Ammon's horn (tissue), 1 donor: Measurements from ENCODE around the gene SLAMF9.

Source experiments
- DNase-seq: peaks from one replicate; pipeline ENCODE4 v3.0.0-alpha.2; 2016; ENCODE audit warnings: low spot score

The SLAMF9 gene

GRCh38 chr1:159932296-159933285 lies 21.4 kb downstream of the SLAMF9 start:
- no peak for DNase-seq

DNA sequence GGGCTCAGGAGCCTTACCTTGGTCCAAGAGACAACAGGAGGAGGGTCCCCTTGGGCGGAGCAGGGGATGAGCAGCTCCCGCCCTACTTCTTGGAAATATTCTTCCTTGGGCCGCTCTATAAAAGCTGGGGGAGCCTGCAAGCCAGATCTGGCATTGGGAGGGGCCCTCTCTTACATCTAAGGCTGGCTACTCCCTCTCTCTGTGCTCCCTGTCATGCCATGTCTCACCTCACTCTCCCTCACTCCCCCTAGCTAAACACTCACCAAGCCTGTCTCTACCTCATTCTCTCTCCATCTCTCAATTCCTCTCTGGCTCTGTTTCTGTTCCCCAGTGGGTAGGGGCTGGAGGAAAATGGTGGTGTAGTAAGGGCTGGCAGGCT lies 22.3 kb downstream of the SLAMF9 start:
- DNase-seq: no peak

DNA sequence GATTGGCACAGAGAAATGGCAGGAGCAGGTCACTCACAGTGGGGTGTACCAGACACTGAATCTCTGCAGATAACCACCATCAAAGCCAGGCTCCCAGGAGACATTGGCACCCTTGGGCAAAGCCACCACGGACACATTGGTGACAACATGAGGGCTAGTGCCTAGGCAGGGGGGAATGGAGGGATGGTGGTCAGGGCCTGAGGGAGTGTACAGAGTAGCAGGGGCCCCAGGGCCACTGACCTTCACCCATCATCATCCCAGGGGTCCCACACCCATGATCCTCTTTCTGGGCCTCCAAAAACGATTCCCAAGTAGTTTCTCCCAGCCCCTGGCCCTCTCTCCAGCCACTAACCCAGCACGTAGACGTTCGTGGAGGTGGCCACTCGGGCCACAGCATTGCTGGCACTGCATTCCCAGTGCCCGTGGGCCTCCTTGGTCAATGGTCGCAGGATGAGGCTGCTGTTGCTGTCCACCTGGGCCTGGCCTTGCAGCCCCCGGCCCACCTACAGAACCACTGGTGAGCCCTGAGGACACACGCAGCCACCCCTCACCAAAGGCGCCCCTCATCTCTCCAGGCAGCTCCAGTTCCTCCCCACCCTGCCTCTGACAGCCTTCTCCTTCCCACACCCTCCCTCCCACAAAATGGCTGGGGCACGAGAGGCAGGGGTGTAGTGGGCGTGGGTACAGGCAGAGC lies 22.8 kb downstream of the SLAMF9 start:
- no peak for DNase-seq

DNA sequence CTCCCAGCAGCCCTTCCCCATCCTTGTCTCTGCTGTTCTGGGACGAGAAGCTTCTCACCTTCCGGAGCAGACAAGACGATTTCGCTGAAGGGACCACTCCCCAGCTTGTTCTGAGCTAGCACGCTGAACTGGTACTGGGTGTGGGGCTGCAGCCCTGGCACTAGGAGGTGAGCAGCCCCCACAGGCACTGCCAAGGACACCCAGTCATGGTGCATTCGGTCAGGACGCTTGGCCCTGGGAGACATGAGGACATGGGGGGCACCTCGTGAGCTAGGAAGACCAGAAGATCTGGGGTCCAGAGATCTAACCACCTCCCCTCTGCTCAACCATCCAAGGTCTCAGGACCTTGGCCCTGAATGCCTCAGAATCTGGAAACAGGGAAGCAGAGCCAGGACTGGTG lies 23.4 kb downstream of the SLAMF9 start:
- DNase-seq: no peak

GRCh38 chr1:159930216-159930615 lies 23.8 kb downstream of the SLAMF9 start:
- no peak for DNase-seq

- no peak for DNase-seq
Observed at GRCh38 chr1:159929155-159930051, 24.6 kb downstream of the SLAMF9 start.

- DNase-seq: no peak
Observed at GRCh38 chr1:159928491-159929050, 25.5 kb downstream of the SLAMF9 start.

DNA sequence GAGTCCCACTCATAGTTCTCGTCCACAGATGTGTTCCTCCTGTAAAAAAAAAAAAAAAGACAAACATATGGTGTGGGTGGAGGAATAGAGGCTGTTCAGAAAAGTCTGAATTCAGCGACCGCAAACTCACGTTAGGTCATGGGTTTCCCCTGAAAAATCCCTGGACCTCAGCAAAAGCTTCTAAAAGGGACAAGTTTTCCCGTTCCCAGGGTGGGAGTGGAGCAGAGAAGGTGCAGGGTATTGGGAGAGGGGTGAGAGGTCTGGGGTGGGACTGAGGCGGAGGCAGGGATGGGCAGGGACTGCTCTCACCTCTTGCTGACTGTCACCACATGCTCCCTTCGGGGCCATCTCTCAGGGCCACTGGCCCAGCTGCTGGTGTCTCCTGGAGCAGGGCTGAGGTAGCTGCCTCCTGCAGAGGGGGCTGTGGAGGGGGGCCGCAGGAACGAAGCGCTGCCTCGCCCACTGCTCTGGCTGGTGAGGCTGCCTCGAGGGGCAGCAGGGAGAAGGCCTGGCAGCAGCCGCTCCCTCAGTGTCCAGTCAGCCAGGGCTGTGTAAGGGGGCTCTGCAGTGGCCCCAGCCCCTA lies 26.1 kb downstream of the SLAMF9 start:
- no peak for DNase-seq

DNA sequence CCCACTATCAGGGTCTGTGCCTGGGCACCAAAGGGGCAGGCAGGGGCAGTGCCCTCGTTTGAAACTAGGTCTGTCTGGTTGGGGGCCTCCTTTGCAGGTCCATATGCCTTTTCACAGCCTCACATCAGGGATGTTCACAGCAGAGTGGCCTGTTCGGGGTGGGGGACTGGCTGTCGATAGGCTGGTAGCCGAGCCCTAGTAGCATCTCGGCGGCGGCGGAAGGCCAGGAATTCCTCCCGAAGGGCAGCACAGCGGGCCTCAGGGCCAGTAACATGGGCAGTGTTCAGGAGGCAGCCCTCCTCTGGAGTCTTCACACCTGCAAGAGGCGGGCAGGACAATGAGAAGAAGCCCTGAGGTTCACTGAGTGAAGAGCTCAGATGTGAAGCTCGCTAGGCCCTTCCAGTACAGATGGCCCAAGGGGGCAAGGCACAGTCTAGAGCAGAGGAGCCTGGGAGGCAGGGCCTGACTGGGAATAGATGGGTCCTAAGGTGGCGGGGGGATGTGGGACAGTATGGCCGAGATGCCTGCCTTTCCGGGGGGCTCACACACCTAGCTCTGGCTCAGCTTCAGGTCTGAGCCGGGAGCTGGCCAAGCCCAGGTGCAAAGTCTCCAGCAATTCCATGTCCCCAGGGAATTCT lies 26.7 kb downstream of the SLAMF9 start:
- no peak for DNase-seq

- no peak for DNase-seq
Observed at GRCh38 chr1:159925719-159926078, 28.3 kb downstream of the SLAMF9 start.

GRCh38 chr1:159924791-159925718 lies 29.0 kb downstream of the SLAMF9 start, which contains the start of gene TAGLN2:
TSS of gene TAGLN2 (minus strand) at chr1:159925507. CDS start at chr1:159920509, 4,998 bp downstream.
- DNase-seq: peak; percentile 83

DNA sequence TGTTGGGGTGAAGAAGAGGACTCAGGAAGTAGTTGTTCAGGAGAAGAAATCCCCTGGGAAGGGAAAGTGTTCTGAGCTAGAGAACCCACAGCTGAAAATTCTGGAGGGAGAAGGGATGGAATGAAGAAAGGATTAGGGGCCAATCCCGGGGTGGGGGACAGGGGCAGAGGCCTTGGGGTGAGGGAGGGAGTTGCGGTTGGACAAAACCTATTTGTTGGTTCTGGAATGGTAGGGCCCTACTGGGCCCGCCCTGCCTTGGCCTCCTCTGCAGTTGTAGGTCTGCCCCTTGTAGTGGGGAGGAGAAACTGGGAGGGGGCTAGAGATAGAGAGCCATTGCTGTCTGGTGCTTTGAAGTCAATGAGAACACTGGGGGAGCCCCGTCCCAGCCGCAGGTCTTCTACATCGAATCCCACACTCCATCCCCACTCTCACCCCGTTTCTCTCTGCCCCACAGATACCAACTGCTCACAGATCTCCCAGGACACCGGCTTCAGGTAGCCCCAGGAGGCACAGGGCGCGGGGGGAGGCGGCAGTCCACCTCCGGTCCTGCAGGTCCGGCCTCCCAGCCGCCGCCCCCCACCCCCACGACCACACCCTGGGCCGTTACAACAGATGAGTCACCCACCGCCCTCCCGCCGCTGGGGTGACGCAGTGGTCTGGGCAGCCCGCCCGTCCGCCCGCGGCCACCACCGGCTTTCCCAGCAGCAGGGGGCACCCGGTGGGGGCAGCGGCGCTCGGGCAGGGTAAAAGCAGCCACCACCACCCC lies 29.8 kb downstream of the SLAMF9 start:
- peak; percentile 29 for DNase-seq

DNA sequence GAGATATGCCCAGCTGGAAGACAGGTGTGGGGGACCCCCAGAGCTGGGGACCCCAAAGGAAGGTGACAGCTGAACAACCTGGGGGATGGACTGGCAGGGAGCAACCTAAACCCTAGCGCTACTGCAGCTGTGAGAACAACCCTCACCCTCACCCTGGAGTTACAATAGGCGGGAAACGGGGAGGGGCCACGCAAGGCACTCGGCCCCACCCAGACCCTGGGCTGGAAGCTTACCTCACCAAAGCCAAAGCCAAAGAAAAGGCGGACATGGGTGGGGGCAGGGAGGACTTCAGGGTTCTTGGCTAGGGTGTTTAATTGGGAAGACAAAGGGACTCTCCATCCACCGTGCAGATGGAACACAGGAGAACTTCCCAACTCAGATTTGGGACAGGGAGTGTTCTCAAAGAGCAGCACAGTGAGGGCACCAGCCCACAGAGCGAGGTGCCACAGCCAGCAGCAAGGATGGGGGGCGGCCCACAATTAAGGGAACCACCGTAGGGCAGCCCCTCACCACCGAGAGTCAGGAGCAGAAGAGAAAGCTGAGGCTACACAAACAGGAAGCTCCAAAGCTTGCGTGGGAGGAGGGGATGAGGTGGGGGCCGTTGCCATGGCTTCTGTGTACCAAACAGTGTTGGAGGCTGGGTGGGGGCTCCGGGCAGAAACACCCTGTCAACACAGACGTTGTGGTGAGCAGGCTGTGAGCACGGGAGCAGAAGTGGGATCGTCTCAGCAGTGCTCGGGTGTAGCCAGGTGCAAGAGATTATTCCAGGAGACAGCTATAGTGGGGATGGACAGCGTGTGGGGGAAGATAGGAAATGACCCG lies 30.6 kb downstream of the SLAMF9 start:
- peak; percentile 47 for DNase-seq

- no peak for DNase-seq
Observed at GRCh38 chr1:159922511-159923202, 31.4 kb downstream of the SLAMF9 start.

GRCh38 chr1:159921700-159922504 lies 32.1 kb downstream of the SLAMF9 start:
- no peak for DNase-seq

DNA sequence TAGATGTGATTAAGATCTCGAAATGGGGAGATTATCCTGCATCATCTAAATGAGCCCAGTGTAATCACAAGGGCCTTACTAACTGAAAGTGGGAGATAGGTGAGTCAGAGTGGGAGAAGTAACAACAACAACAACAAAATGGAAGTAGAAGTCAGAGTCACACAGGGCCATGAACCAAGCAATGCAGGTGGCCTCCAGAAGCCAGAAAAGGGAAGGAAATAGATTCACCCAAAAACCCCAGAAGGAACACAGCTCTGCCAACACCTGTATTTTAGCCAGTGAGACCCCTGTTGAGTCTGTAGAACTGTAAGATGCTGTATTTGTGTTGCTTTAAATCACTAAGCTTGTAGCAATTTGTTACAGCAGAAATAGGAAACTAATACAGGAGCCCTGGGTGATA lies 32.8 kb downstream of the SLAMF9 start:
- no peak for DNase-seq

- DNase-seq: no peak
Observed at GRCh38 chr1:159920651-159921050, 33.4 kb downstream of the SLAMF9 start.
